GM18909 (cell line): ENCODE measurements around the gene RPP21.
"Not testable (repeated sequence)": the region's sequence is repeated elsewhere in the genome, so short reads cannot be mapped to it uniquely, and the experiment has no call there.

ENCODE experiments used
- ATAC-seq: cut with Tn5 transposase; IDR thresholded peaks from one replicate; pipeline ENCODE4 v1.9.1; 2021; ENCODE audit warnings: mild to moderate bottlenecking; ENCODE audit not compliant: unreplicated experiment, poor library complexity

The RPP21 gene

GRCh38 chr6:30364591-30364990, 19.6 kb downstream of the RPP21 start:
- ATAC-seq, result no peak

GRCh38 chr6:30369280-30369679, 24.3 kb downstream of the RPP21 start:
- not testable (repeated sequence) for ATAC-seq

GRCh38 chr6:30378290-30378937, 33.5 kb downstream of the RPP21 start:
- ATAC-seq, result no peak

GRCh38 chr6:30380464-30380863, 35.5 kb downstream of the RPP21 start:
- ATAC-seq, result no peak

GRCh38 chr6:30386166-30386565, 41.2 kb downstream of the RPP21 start:
- ATAC-seq, result no peak

GRCh38 chr6:30391240-30391639, 46.3 kb downstream of the RPP21 start:
- ATAC-seq, result no peak

DNA sequence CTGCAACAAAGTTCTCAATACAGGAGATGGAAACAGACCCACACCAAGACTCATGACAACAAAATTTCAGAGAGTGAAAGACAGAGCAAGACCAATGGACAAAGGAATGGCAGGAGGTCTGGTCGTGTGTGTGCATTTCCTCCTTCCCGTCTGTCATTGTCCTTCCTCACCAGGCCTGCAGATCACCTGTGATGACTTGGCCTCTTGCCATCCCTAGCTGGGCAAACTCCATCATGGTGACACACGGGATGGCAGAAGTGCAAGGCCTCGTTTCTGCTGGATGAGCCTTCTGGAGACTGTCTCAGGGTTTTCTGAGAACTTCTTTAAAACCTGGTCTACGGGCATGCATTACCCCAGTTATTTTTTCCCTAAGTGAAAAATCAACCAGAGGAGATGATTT, 49.2 kb downstream of the RPP21 start:
- no peak for ATAC-seq
